ENCODE data around the gene CFAP57. TPM values are rescaled to one million over a fixed set of nuclear protein-coding genes. Genes with fewer than 3 reads are reported as not detected.
A peak's percentile ranks its signal among the peaks of the same experiment; 100 is the strongest.

CFAP57 gene
- total and polyA plus RNA-seq, 2 of the 13 experiments (the other 11 are each of a cell fraction or from before 2014, with no cell fraction given), result 0.01 TPM; not detected in 1

- no peak for TF ChIP-seq ZNF280B (CRISPR knock-in tag; IDR thresholded peaks at IDR 0.05; ENCODE audit: borderline replicate concordance)
These were observed 81.7 kb downstream of the CFAP57 start (continued) for GRCh38 chr1:43253876-43254275.

GRCh38 chr1:43255438-43256210, 83.5 kb downstream of the CFAP57 start:
- Histone ChIP-seq H3K4me1 (ENCODE audit: insufficient read depth, low read length) (peaks cover 8% of the 10 kb centered on the region; the same call in 1 of the 2 replicates), H3K9ac (ENCODE audit: insufficient read depth, low read depth, low read length) (no peak overlapping the region), H3K4me2 (ENCODE audit: low read depth, low read length) (peak overlapping the region; percentile 45), H3K36me3 (replicated peaks in 1 of 2; ENCODE audit: control insufficient read depth in 1 of 2, insufficient read depth in 2 of 2, low read length in 2 of 2) (no peaks in the 10 kb centered on the region), H3K27ac (ENCODE audit: extremely low read length, insufficient read depth, low read length) (no peak overlapping the region), H3K9me3 (ENCODE audit: low read length) (0 out of 2 replicates have a peak, but pooled peaks cover 12% of the 10 kb centered on the region), H3K4me3 (replicated peaks in 1 of 3; ENCODE audit: insufficient read depth in 1 of 3, low read depth in 2 of 3, low read length in 3 of 3) (no peak overlapping the region), H3K79me2 (ENCODE audit: insufficient read depth, low read length) (no peaks in the 10 kb centered on the region), H4K20me1 (ENCODE audit: insufficient read depth, low read length) (no peaks in the 10 kb centered on the region), H3K27me3 (ENCODE audit: control insufficient read depth in 1 of 2, insufficient read depth in 2 of 2, low read length in 2 of 2) (peaks cover 3 to 15% of the 10 kb centered on the region in 2 experiments; a peak in 3 of 5 replicates), H2AFZ (ENCODE audit: low read length) (no peak overlapping the region)
- no peak for FAIRE-seq
- ChIA-PET POLR2A (no interaction called here), CTCF (ENCODE audit: low intra/inter-chr PET ratio, low total read pairs) (no interaction called here)
- no peak for DNase-seq (ENCODE audit: low spot score)
- TF ChIP-seq ZKSCAN1 (IDR thresholded peaks at IDR 0.05; ENCODE audit: low read length), result no peak
- TF ChIP-seq ZNF546 (CRISPR knock-in tag; conservative IDR thresholded peaks at IDR 0.05), result no peak
- TF ChIP-seq TMF1 (CRISPR knock-in tag; IDR thresholded peaks at IDR 0.05; ENCODE audit: low read depth), result no peak
- TF ChIP-seq ISL2 (CRISPR knock-in tag; IDR thresholded peaks at IDR 0.05), result no peak
- TF ChIP-seq ZNF160 (CRISPR knock-in tag; IDR thresholded peaks at IDR 0.05), result no peak
- no peak for TF ChIP-seq SETDB1 (CRISPR knock-in tag; IDR thresholded peaks at IDR 0.05; ENCODE audit: borderline replicate concordance)
- intact Hi-C loops (cut with micrococcal nuclease; ENCODE audit: unreplicated experiment) (no loop called here), in situ Hi-C loops (cut with HindIII; ENCODE audit: extremely low pct_ligation_motif_present, low pct_unique_long_range_greater_than_20kb) (no loop called here)
- 5% methylated on average over 8 of the region's 10 CpGs for WGBS (ENCODE audit: low lambda C conversion rate)
- no TSS peak for BruUV-seq (replicated peaks)
- peak; percentile 89 for ATAC-seq
